Endothelial cell of umbilical vein (primary cell): ENCODE data around the gene SMARCD3. TPM values are rescaled to one million over a fixed set of nuclear protein-coding genes. Genes with fewer than 3 reads are reported as not detected.

Experiments
- BruUV-seq: library from RNA; stranded (reverse); fragments of 400-500 nt; replicated peaks from 2 replicates; lab custom pipeline; 2021; lab: Mats Ljungman, UMichigan
- CTCF ChIA-PET: fragments of 300-600, 350-600 bp; sonication (Branson Sonifier 250); formaldehyde crosslinking; loops from one replicate; lab custom pipeline; 2021; ENCODE audit warnings: antibody characterized with exemption, inconsistent platforms; lab: Charles Lee
- POLR2A ChIA-PET: fragments of 300-600, 350-600 bp; sonication (Branson Sonifier 250); formaldehyde crosslinking; loops from one replicate; lab custom pipeline; 2021; ENCODE audit warnings: antibody characterized with exemption, inconsistent platforms; lab: Charles Lee
- DNase-seq: peaks from one replicate; pipeline ENCODE4 v3.0.0-alpha.2; 2011; ENCODE audit warnings: low read depth, low spot score
- FAIRE-seq: peaks from 2 replicates; lab custom pipeline; 2011; peaks lifted over from hg19 to GRCh38; lab: Jason Lieb, UNC
- H2AFZ ChIP-seq: 2 replicates; pipeline ENCODE4 v1.6.0; 2012; ENCODE audit warnings: low read depth, low read length, control low read depth, inconsistent platforms
- H3K27ac ChIP-seq: 2 replicates; pipeline ENCODE4 v1.5.1; 2011; ENCODE audit warnings: low read depth, mild to moderate bottlenecking, control low read depth, low read length, moderate library complexity; ENCODE audit not compliant: insufficient read depth
- H3K27me3 ChIP-seq, 2 experiments: 2 replicates each; pipeline versions ENCODE4 v1.6.0 to v1.6.1; 2011; ENCODE audit warnings: low read length in 2 of 2, mixed read lengths in 1 of 2; ENCODE audit not compliant: control insufficient read depth in 2 of 2, insufficient read depth in 2 of 2
- H3K36me3 ChIP-seq, 2 experiments: 2 replicates in 1 of 2; 3 replicates in 1 of 2; pipeline ENCODE4 v1.5.1; 2011; ENCODE audit warnings: low read length in 2 of 2, mild to moderate bottlenecking in 1 of 2, moderate library complexity in 1 of 2; ENCODE audit not compliant: control insufficient read depth in 2 of 2, insufficient read depth in 2 of 2; ENCODE audit errors: extremely low read depth in 1 of 2
- H3K4me1 ChIP-seq: 3 replicates; pipeline ENCODE4 v1.5.1; 2011; ENCODE audit warnings: mild to moderate bottlenecking, low read length; ENCODE audit not compliant: control insufficient read depth, insufficient read depth; ENCODE audit errors: extremely low read depth
- H3K4me2 ChIP-seq: 2 replicates; pipeline ENCODE4 v1.6.1; 2011; ENCODE audit warnings: low read length, control low read depth, mixed read lengths; ENCODE audit not compliant: insufficient read depth
- H3K4me3 ChIP-seq, 3 experiments: fragments of 200-600 bp in 1 of 3; sonication (generic), shearing (Covaris generic) in 1 of 3; replicated peaks in 1 of 3; 2 replicates each; pipeline ENCODE4 v1.5.1; 2011 to 2016; ENCODE audit warnings: control low read depth in 3 of 3, low read length in 3 of 3, mild to moderate bottlenecking in 2 of 3, inconsistent platforms in 1 of 3, low read depth in 1 of 3, moderate library complexity in 1 of 3; ENCODE audit not compliant: insufficient read depth in 1 of 3
- H3K79me2 ChIP-seq: 2 replicates; pipeline ENCODE4 v1.6.0; 2012; ENCODE audit warnings: low read length, inconsistent platforms; ENCODE audit not compliant: control insufficient read depth, insufficient read depth
- H3K9ac ChIP-seq: replicated peaks from 2 replicates; pipeline ENCODE3; 2011; ENCODE audit warnings: low read length, control low read depth; ENCODE audit not compliant: insufficient read depth; ENCODE audit errors: extremely low read depth
- H3K9me1 ChIP-seq: replicated peaks from 3 replicates; pipeline ENCODE4 v1.6.0; 2011; ENCODE audit warnings: mild to moderate bottlenecking, low read length; ENCODE audit not compliant: control insufficient read depth, insufficient read depth; ENCODE audit errors: extremely low read depth
- H3K9me3 ChIP-seq: replicated peaks from 2 replicates; pipeline ENCODE4 v1.5.1; 2012; ENCODE audit warnings: low read length, inconsistent platforms; ENCODE audit not compliant: control insufficient read depth, insufficient read depth
- H4K20me1 ChIP-seq: replicated peaks from 2 replicates; pipeline ENCODE3; 2011; ENCODE audit warnings: mild to moderate bottlenecking, low read length; ENCODE audit not compliant: control insufficient read depth, insufficient read depth; ENCODE audit errors: extremely low read depth
- FOS ChIP-seq: IDR thresholded peaks from 2 replicates; pipeline ENCODE4 v1.6.1; 2011; ENCODE audit warnings: mild to moderate bottlenecking, low read length, moderate library complexity, borderline replicate concordance; ENCODE audit not compliant: insufficient read depth
- GATA2 ChIP-seq: IDR thresholded peaks from 2 replicates; pipeline ENCODE4 v1.7.0; 2011; ENCODE audit warnings: low read depth, mild to moderate bottlenecking, moderate library complexity, mixed read lengths, low read length; ENCODE audit not compliant: insufficient read length, insufficient read depth
- JUN ChIP-seq: IDR thresholded peaks from 2 replicates; pipeline ENCODE4 v1.6.1; 2011; ENCODE audit warnings: borderline replicate concordance, low read depth; ENCODE audit not compliant: insufficient read length, insufficient read depth
- POLR2A ChIP-seq: IDR thresholded peaks from 2 replicates; pipeline ENCODE4 v1.6.1; 2012; ENCODE audit warnings: low read depth, mild to moderate bottlenecking, control low read depth, low read length
- dilution Hi-C: fragments of 300-500 bp; cut with MboI; formaldehyde crosslinking; loops from one replicate; pipeline ENCODE4 v1.15.0; 2019; ENCODE audit warnings: low sequenced_read_pairs; ENCODE audit not compliant: extremely low pct_ligation_motif_present
- intact Hi-C: fragments of 100-400 bp; cut with micrococcal nuclease; formaldehyde crosslinking; loops from one replicate; pipeline ENCODE4 v1.10.0; 2022
- polyA plus RNA-seq, 4 experiments: library from polyadenylated mRNA; depleted of rRNA in 3 of 4; stranded (reverse) in 3 of 4; unstranded in 1 of 4; fragments of >200 nt; gene quantifications; 2 replicates each; pipeline versions ENCODE4 v1.2.1 to v1.2.3, GENCODE V29; 2011 to 2012; ENCODE audit warnings: missing spikeins in 1 of 4
- total RNA-seq: library from RNA; stranded (reverse); gene quantifications from 2 replicates; pipeline ENCODE4 v1.2.3, GENCODE V29; 2021
- TF ChIP-seq, protein P1 (sequence below): IDR thresholded peaks from 2 replicates; pipeline ENCODE4 v1.6.1; 2011; ENCODE audit not compliant: insufficient read depth, insufficient read length
- TF ChIP-seq, protein P2 (sequence below), 2 donors: IDR thresholded peaks; 1 replicate in 1 of 2; 2 replicates in 1 of 2; pipeline ENCODE4 v1.5.1; 2011; ENCODE audit warnings: low read length in 2 of 2, mild to moderate bottlenecking in 2 of 2, moderate library complexity in 2 of 2, control low read depth in 1 of 2, inconsistent platforms in 1 of 2, low read depth in 1 of 2; ENCODE audit not compliant: insufficient read depth in 1 of 2; ENCODE audit errors: extremely low read depth in 1 of 2

SMARCD3 gene
- total and polyA plus RNA-seq, 2 donors (not counting 3 experiments of a cell fraction or from before 2014, with no cell fraction given), result 6.1 to 8.5 TPM

DNA sequence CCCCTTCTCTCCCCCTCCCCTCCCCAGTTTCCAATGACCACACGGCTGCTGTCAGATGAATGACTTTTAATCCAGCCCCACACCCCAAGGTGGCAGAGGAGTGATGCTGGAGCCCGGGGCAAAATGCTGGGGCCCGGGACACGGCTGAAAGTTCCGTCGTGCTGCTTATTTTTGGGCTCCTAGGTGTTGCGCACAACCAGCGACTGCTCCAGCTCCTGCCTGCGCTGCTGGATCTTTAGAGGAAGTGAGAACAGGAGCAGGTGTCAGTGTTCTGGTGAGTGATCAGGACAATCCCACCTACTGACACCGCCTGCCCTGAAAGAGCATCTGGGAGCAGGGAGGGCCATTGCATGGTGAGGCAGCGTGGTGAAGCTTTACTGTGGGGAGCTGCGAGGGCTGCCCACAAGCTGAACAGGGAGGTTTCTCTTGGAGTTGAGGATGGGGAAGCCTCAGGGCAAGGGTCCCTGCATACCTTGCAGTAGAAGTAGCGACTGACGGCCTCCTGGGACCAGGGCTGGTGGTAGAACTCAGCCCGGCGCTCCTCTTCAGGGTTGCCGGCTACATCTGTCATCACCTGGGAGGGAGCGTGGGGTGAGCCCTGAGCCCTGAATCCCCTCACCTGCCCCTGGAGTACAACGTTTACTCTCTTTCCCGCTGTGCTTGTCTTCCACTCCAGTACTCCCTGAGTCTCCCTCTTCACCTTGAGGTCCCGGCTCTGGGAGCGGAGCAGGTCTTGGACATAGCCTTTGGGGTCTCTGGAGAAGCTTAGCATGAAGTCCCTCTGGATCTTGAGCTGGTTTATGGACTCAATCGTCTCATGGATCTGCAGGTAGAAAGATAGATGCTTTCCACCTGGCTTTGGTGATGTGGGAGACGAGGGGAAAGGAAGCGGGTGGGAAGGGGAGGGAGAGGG, 9.3 kb downstream of the SMARCD3 start:
- DNase-seq (no peak), FAIRE-seq (no peak)
- no peak overlapping the region for H3K4me2 ChIP-seq
- no peaks in the 10 kb centered on the region for H3K27me3 ChIP-seq
- no peak overlapping the region for H2AFZ ChIP-seq
- peaks cover under 1% of the 10 kb centered on the region for H3K4me1 ChIP-seq
- no peak overlapping the region for H3K9ac ChIP-seq
- H3K9me1 ChIP-seq, result no peaks in the 10 kb centered on the region
- no peak overlapping the region for H3K4me3 ChIP-seq
- TF ChIP-seq GATA2 (no peak), FOS (no peak), POLR2A (no peak), JUN (no peak)
- TF ChIP-seq, protein P1, sequence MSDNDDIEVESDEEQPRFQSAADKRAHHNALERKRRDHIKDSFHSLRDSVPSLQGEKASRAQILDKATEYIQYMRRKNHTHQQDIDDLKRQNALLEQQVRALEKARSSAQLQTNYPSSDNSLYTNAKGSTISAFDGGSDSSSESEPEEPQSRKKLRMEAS, result no peak
- TF ChIP-seq, protein P2, sequence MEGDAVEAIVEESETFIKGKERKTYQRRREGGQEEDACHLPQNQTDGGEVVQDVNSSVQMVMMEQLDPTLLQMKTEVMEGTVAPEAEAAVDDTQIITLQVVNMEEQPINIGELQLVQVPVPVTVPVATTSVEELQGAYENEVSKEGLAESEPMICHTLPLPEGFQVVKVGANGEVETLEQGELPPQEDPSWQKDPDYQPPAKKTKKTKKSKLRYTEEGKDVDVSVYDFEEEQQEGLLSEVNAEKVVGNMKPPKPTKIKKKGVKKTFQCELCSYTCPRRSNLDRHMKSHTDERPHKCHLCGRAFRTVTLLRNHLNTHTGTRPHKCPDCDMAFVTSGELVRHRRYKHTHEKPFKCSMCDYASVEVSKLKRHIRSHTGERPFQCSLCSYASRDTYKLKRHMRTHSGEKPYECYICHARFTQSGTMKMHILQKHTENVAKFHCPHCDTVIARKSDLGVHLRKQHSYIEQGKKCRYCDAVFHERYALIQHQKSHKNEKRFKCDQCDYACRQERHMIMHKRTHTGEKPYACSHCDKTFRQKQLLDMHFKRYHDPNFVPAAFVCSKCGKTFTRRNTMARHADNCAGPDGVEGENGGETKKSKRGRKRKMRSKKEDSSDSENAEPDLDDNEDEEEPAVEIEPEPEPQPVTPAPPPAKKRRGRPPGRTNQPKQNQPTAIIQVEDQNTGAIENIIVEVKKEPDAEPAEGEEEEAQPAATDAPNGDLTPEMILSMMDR (IDR thresholded peaks at IDR 0.05; ENCODE audit: extremely low read depth in 1 of 2, insufficient read depth in 1 of 2, low read depth in 1 of 2, low read length in 2 of 2), result no peak
- H3K27ac ChIP-seq, result no peak overlapping the region
- intact Hi-C loops (no loop called here), dilution Hi-C loops (no loop called here)
- no TSS peak for BruUV-seq
- POLR2A ChIA-PET, result no interaction called here
- CTCF ChIA-PET, result no interaction called here
- H4K20me1 ChIP-seq, result no peaks in the 10 kb centered on the region
- H3K79me2 ChIP-seq, result peaks cover 22% of the 10 kb centered on the region
- H3K36me3 ChIP-seq, result peaks cover 3 to 37% of the 10 kb centered on the region in 2 experiments
- H3K9me3 ChIP-seq, result no peaks in the 10 kb centered on the region
